DMS79 treated with DMSO at 0.1 percent for 48 hours (cell line): ENCODE measurements around the gene PXK.

ENCODE experiments used
- DNase-seq: peaks from one replicate; lab custom pipeline; 2025; lab: John Stamatoyannopoulos, UW

The PXK gene

GRCh38 chr3:58347984-58348383 lies 15.3 kb downstream of the PXK start:
- DNase-seq: no peak

DNA sequence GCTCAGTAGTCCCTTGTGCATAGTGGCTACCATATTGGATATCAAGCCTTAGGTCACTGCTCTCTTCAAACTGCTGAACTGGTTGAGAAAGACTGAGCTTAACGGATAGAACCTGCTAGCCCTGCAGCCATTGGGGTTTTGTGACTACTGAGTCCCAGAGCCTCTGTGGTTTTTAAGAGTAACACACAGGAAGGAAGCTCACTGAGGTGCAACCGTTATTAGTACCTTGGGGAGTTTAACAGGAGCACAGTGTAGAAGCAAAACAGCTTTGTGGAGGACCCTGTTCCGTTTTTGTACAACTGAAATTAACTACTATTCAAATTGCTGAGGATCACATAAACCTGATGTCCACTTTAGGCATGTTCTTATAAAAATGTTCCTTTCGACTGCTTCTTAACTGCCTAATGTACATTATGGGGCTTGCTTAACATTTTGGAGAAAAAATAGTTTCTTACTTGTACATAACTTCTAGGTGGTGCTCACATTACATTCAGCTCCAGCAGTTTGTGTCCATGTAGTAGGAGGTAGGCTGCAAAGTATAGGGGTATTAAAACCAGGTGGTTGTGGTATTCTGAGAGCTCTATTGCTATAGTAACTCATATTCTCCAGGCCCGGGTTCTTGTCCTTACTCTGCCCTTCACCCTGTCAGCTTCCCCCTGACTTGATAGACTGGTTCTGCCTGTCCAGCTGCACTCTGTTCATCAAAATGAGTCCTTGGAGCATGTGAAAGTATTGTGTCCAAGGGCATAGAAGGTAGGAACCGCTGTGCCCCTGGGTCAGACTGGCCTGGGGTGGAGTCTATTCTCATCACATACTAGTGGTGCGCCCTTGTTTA lies 17.3 kb downstream of the PXK start:
- peak; percentile 21 for DNase-seq

DNA sequence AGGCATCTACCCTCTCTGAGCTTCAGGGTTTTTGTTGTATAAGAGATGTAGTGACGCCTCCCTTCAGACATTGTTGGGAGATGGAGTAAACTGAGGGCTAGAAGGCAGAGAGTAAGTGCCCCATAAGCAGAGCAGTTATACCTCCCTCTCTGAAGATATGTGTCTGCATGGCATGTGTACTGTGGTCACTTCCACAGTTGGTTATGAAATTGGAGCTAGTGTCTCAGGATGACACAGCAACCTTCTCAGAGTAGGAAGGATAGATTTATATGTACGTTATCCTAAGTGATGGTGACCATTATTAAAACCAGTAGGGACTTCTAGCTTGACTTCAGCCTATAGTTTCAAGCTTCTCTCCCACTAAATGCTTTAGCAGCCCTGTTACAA lies 17.9 kb downstream of the PXK start:
- no peak for DNase-seq

DNA sequence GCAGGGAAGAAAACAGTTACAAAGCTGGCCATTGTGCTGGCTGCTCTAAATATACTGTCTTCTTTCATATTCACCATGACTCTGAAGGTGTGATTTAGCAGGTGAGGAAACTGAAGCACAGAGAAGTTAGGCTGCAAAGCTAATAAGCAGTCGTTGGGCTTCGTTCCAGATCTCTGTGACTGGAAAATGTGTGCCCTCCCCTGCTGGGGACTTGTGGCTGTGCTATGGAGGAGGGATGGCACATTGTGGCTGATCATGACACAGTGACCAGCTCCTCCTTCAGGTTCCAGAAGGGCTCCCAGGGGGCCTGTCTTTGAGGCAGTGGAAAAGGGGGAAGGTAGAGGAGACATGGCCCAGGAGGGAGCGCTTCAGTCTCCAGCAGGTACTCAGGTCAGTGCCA lies 19.2 kb downstream of the PXK start:
- DNase-seq: no peak

- DNase-seq: no peak
These were observed 19.9 kb downstream of the PXK start for GRCh38 chr3:58352626-58353025.

DNA sequence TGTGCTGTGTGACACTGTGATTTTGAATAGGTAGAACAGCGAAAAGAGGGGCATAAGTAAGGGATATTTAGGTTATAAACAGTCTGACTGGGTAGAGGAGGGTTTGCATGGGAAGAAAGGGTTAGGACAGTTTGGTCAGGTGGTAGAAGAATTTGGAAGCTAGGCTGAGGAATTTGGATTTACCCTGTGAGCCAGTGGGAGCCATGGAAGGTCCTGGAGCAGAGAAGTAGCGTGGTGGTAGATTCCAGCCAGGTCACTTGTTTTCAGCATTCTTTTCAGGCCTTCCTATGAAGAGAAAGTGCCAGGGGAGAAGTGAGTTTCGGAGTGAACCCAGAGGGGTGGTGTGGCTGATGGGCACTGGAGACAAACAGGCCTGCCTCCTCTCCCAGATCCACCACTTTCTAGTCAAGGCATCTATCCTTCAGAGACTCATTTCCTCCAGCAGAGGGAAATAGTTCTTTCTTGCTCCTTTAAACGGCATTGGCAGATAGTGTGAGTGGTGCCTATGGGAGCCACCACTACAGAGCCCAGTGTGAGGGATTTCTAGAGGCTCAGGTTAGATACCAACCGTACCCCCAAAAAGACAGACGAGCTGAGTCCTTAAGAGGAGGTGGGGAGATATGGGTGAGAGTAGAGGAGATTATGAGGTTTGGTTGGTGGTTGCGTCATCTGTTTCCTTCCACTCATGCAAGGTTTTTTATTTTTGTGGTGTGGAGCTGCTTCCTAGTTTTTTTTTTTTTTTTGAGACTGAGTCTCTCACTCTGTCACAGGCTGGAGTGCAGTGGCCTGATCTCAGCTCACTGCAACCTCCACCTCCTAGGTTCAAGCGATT lies 21.2 kb downstream of the PXK start:
- no peak for DNase-seq

GRCh38 chr3:58355179-58355578 lies 22.5 kb downstream of the PXK start:
- no peak for DNase-seq

GRCh38 chr3:58356054-58356453 lies 23.4 kb downstream of the PXK start:
- no peak for DNase-seq

- no peak for DNase-seq
These were observed 24.7 kb downstream of the PXK start for GRCh38 chr3:58357402-58357801.

DNA sequence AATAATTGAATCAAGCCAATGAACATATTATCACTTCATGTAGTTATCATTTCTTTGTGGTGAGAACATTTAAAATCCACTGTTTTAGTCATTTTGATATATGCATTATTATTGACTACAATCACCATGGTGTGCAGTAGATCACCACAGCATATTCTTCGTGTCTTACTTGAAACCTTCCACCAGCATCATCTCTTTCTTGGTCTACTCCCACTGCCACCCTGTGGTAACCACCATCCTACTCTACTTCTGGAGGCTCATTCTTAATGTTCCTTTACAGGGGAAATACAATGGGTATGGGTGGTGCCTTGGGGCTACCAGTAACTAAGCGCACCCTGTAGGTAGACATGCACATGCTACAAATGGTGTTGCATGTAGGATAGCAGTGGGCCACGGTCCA lies 25.4 kb downstream of the PXK start:
- DNase-seq: no peak

DNA sequence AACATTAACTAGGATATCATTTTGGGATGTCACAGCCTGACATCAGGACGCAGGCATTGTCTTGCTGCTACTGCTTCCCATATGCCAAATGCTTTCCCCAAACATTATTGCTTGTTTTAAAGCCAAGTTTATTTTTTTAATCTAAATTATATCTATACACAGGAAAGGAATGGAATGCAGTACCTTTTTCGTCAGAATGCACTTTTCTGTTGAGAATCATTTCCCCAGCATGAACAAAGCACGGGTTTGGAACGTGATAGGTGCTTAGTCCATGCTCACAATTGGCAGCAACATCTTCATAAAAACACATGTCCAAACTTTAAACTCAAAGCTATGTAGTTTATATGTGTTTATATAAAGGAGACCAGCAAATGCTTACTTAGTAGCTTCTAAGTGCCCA lies 26.1 kb downstream of the PXK start:
- no peak for DNase-seq

DNA sequence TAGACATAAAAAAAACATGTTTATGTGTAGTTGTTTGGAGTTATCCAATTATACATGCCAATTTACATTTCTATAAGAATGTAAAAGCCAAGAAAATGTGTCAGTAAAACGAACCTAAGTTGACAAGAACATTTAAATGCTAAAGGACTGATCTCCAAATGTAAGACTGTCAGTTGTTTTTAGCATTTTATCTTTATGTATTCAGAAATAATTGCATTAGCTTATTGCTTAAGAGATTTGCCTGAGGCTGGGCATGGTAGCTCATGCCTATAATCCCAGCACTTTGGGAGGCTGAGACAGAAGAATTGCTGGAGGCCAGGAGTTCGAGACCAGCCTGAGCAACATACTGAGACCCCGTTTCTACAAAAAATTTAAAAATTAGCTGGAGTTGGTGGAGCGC lies 26.9 kb downstream of the PXK start:
- no peak for DNase-seq

- DNase-seq: no peak
These were observed 29.2 kb downstream of the PXK start for GRCh38 chr3:58361866-58362265.

GRCh38 chr3:58366699-58367098 lies 34.0 kb downstream of the PXK start:
- DNase-seq: no peak

- DNase-seq: no peak
These were observed 36.3 kb downstream of the PXK start for GRCh38 chr3:58369038-58369437.

DNA sequence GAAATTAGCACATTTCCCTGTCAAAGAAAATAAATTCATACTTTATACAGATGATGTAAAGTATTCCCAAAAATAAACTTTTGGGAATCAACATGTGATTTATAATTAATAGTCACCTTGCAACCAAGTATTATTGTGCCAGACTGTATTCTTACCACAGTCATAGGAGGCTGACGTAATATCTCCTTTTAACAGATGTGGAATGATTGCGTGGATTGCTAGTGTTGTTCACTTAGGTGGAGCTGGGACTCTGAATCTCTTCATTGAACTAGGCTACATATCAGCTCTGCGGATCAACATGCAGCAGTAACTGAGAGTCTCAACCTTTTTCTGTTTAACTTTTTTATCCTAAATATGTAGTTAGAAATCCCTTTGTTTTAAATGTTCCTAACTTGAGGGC lies 37.2 kb downstream of the PXK start:
- no peak for DNase-seq

GRCh38 chr3:58370407-58370806 lies 37.7 kb downstream of the PXK start:
- DNase-seq: no peak

GRCh38 chr3:58371754-58372153 lies 39.1 kb downstream of the PXK start:
- DNase-seq: no peak

- no peak for DNase-seq
These were observed 42.6 kb downstream of the PXK start for GRCh38 chr3:58375254-58375653.

DNA sequence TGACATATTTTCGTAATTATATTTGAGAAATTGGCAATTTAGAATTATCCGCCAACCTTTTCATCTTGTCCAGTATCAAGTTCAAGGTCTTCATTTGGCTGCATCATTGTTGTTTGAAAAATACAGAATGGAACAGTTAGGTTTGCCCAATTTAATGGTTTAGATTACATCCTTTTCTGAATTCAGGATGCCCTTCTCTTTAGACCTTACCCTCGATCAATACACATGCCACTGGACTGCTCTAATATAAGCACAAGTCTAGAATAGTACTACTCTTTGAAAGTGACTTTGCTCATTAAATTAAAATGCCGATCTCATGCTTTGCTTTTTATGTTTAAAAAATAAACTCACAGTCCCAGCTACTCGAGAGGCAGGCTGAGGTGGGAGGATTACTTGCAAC lies 44.5 kb downstream of the PXK start:
- DNase-seq: no peak

DNA sequence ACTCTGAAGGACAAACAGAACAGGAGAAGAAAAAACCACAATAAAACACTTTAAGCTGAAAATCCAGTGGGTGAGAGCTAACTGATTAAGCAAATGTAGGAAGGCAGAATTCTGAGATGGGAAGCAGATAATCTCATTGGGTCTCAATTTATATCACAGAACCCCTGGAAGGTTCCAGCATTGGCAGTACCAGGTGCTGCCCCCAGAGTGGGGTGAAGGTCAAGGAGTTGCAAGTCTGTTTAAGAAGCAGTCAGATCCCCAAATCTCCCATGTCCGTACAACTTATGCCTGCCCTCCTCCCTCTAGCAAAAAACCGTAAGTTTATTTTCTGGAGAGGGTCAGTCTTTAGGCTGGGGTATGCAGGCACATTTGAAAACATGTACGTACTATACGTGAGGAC lies 45.1 kb downstream of the PXK start:
- no peak for DNase-seq

- no peak for DNase-seq
These were observed 46.8 kb downstream of the PXK start for GRCh38 chr3:58379351-58380073.

DNA sequence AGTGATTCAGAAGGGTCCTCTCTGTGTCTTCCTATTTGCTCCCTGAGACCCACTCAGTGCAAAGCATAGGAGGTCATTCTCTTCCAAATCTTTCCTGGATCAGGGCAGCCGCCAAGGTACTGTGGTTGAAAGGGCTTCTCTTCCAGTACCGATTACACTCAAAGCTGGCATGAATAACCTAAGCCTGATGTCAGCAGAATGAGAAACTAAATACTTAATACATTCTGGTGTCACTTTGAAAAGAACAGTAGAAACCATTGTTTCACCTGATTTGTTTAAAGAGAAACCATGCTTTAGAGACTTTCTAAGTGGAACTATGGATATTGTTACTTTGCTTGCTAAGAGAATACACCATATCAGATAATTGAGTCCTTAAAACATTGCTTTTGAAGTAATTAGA lies 50.8 kb downstream of the PXK start:
- DNase-seq: peak; percentile 22
